ENCODE data around the gene ELL. TPM values are rescaled to one million over a fixed set of nuclear protein-coding genes. Genes with fewer than 3 reads are reported as not detected.

Gene ELL
- total and polyA plus RNA-seq, 7 donors, result 6.2 to 20.2 (median 11.5) TPM

DNA sequence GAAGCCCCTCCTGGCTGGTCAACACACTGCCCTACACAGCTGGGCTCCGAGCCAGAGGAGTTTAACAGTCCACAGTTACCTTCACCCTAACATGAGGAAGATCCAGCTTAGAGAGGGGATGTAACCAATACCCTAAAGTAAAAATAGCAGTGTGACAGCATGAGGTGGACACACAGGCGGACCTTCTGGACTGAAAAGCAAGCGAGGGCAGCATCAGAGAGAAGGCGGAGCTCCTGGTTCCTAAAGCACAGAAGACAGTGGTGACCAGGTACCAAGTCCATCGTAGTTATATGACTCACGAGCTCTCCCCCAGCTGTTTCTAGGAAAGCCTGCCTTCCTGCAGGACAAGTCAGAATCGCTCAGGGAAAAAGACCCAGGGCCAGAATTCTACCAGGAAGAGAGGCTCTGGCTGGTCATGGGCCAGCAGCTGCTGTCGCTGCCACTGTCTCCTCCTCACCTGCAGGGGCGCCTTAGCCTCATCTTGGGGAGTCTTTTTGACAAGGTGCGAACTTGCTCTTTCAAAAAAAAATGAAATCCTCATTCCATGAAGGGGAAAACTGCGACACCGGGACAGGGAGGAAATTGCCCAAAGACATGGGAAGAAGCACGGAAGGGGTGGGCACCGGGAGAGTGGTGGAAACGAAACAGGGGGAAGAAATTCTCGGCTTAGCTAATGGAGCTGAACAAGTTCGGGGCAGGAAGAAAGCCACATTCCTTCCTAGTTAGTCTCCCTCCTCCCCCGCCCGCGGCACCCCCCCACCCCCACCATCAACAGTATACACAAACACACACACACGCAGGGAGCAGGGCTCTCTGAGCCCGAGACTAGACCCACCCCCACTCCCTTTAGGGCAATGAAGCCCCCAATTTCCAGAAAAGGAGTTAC lies 1.7 kb downstream of the ELL start:
- Histone ChIP-seq H3K4me1 (peaks cover 0 to 35% (median 24%) of the 10 kb centered on the region in 4 donors), H3K9me3 (no peaks in the 10 kb centered on the region), H3K27me3 (no peaks in the 10 kb centered on the region), H3K27ac (peak overlapping the region; percentile 99 to 100 (median 99)), H3K4me3 (peak overlapping the region; percentile 85 to 100 (median 94)), H3K36me3 (no peaks in the 10 kb centered on the region)
- peak; percentile 87 for DNase-seq
- 8 to 12% methylated on average over 22 of the region's 22 CpGs for WGBS, 2 donors
- intact Hi-C loops (cut with DNase I), result loop anchor here (2.0 to 5.0 kb wide), 3 partner anchors 39 to 58 kb away; partner anchors contain the start of gene UBA52
- TF ChIP-seq CTCF (IDR thresholded peaks at IDR 0.05), result peak; percentile 7 to 75 (median 60)
- TF ChIP-seq EP300 (IDR thresholded peaks at IDR 0.05), result no peak
- no peak for TF ChIP-seq POLR2A (IDR thresholded peaks at IDR 0.05)
- peak in 3 of 4 donors; percentile 17 to 68 (median 23) for TF ChIP-seq POLR2AphosphoS5 (IDR thresholded peaks at IDR 0.05)

GRCh38 chr19:18518639-18519038 lies 3.2 kb downstream of the ELL start:
- Histone ChIP-seq H3K4me1 (peaks cover 0 to 50% (median 36%) of the 10 kb centered on the region in 4 donors), H3K27me3 (no peaks in the 10 kb centered on the region), H3K36me3 (no peaks in the 10 kb centered on the region), H3K27ac (peak overlapping the region in 3 of 4 donors; percentile 99), H3K4me3 (no peak overlapping the region), H3K9me3 (no peaks in the 10 kb centered on the region)
- WGBS, 2 donors, result 94 to 96% methylated on average over 9 of the region's 9 CpGs
- TF ChIP-seq CTCF (IDR thresholded peaks at IDR 0.05) (no peak), POLR2AphosphoS5 (IDR thresholded peaks at IDR 0.05) (no peak), POLR2A (IDR thresholded peaks at IDR 0.05) (no peak), EP300 (IDR thresholded peaks at IDR 0.05) (no peak)
- intact Hi-C loops (cut with DNase I), result loop anchor here (2.0 kb wide), 1 partner anchor 38 kb away; no protein-coding TSS in a partner anchor
- DNase-seq, result no peak

- Histone ChIP-seq H3K9me3 (no peaks in the 10 kb centered on the region), H3K36me3 (no peaks in the 10 kb centered on the region), H3K27ac (no peak overlapping the region), H3K4me1 (peaks cover 0 to 60% (median 44%) of the 10 kb centered on the region in 4 donors), H3K4me3 (no peak overlapping the region), H3K27me3 (no peaks in the 10 kb centered on the region)
- DNase-seq, result no peak
- TF ChIP-seq POLR2AphosphoS5 (IDR thresholded peaks at IDR 0.05) (no peak), CTCF (IDR thresholded peaks at IDR 0.05) (no peak)
- WGBS, 2 donors, result 93 to 97% methylated on average over 4 of the region's 4 CpGs
- intact Hi-C loops (cut with DNase I), result loop anchor here (2.0 kb wide), 1 partner anchor 37 kb away; no protein-coding TSS in a partner anchor
These were observed 4.3 kb downstream of the ELL start for GRCh38 chr19:18517606-18518005.

DNA sequence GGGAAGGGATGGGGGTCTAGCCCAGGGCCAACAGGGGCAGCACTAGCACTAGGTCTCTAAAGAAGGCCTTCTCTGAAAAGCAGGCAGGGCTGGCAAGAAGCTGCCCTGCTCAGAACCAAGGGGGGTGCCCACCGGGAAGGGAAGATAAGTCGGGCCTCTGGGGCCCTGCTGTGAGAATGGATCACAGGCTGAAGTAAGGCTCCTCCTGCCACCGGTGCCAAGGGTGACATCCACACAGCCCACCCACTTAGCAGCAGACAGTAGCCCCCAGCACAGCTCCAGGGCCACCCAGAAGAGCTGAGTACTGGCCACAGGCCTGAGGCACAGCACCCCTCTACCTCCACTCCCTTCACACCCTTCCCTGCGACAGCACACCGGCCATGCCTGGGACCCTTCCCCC lies 5.9 kb downstream of the ELL start:
- no peaks in the 10 kb centered on the region for H3K9me3 ChIP-seq
- no peak for DNase-seq
- peaks cover 0 to 64% (median 45%) of the 10 kb centered on the region in 4 donors for H3K4me1 ChIP-seq
- H3K27me3 ChIP-seq, result no peaks in the 10 kb centered on the region
- no peak overlapping the region for H3K4me3 ChIP-seq
- TF ChIP-seq POLR2AphosphoS5 (IDR thresholded peaks at IDR 0.05) (no peak), EP300 (IDR thresholded peaks at IDR 0.05) (no peak), CTCF (IDR thresholded peaks at IDR 0.05) (no peak), POLR2A (IDR thresholded peaks at IDR 0.05) (no peak)
- peak overlapping the region in 1 of 4 donors; percentile 69 for H3K27ac ChIP-seq
- WGBS, 2 donors, result 73 to 86% methylated on average over 5 of the region's 5 CpGs
- H3K36me3 ChIP-seq, result no peaks in the 10 kb centered on the region
- intact Hi-C loops (cut with DNase I), result no loop called here

All from sigmoid colon (tissue), 7 donors.